Loucy (cell line): ENCODE results near the gene VAV2.

Experiments used
- H2AFZ ChIP-seq: fragments of 200-600 bp; sonication (generic); 2 replicates; pipeline ENCODE4 v1.6.0; 2016; ENCODE audit warnings: antibody characterized with exemption, mild to moderate bottlenecking, low read length, moderate library complexity
- H3F3A ChIP-seq: fragments of 200-600 bp; 2 replicates; pipeline ENCODE4 v1.6.0; 2016; ENCODE audit warnings: antibody characterized with exemption, low read depth, mild to moderate bottlenecking
- H3K27me3 ChIP-seq: fragments of 200-600 bp; sonication (generic); 2 replicates; pipeline ENCODE4 v1.6.1; 2014; ENCODE audit warnings: low read length, mild to moderate bottlenecking; ENCODE audit not compliant: insufficient read depth, poor library complexity, severe bottlenecking
- H3K36me3 ChIP-seq: fragments of 200-600 bp; sonication (generic); 2 replicates; pipeline ENCODE4 v1.6.1; 2016; ENCODE audit warnings: low read length; ENCODE audit not compliant: insufficient read depth
- H3K4me1 ChIP-seq: fragments of 200-600 bp; sonication (generic); 2 replicates; pipeline ENCODE4 v1.5.1; 2014; ENCODE audit warnings: low read length, mild to moderate bottlenecking; ENCODE audit not compliant: insufficient read depth, poor library complexity, severe bottlenecking
- H3K4me2 ChIP-seq: fragments of 200-600 bp; sonication (generic); 2 replicates; pipeline ENCODE4 v1.6.0; 2014; ENCODE audit warnings: antibody characterized with exemption, low read length, low read depth, mild to moderate bottlenecking; ENCODE audit not compliant: poor library complexity, severe bottlenecking
- H3K4me3 ChIP-seq: fragments of 200-600 bp; sonication (generic); 2 replicates; pipeline ENCODE4 v1.5.1; 2014; ENCODE audit warnings: low read length, mild to moderate bottlenecking, mixed read lengths; ENCODE audit not compliant: poor library complexity, severe bottlenecking
- H3K79me2 ChIP-seq: fragments of 200-600 bp; sonication (generic); 2 replicates; pipeline ENCODE4 v1.6.1; 2014; ENCODE audit warnings: low read length; ENCODE audit not compliant: insufficient read depth
- H3K9ac ChIP-seq: fragments of 200-600 bp; sonication (generic); 2 replicates; pipeline ENCODE4 v1.6.0; 2014; ENCODE audit warnings: mild to moderate bottlenecking, low read depth, low read length, moderate library complexity; ENCODE audit not compliant: poor library complexity, severe bottlenecking
- H3K9me2 ChIP-seq: fragments of 200-600 bp; sonication (generic); replicated peaks from 2 replicates; pipeline ENCODE4 v1.6.1; 2016; ENCODE audit warnings: low read depth, low read length, mixed read lengths
- H3K9me3 ChIP-seq: fragments of 200-600 bp; sonication (generic); 2 replicates; pipeline ENCODE4 v1.6.1; 2014; ENCODE audit warnings: mild to moderate bottlenecking, antibody characterized with exemption, low read length, low read depth; ENCODE audit not compliant: insufficient read depth
- H4K20me1 ChIP-seq: fragments of 200-600 bp; sonication (generic); 2 replicates; pipeline ENCODE4 v1.6.0; 2014; ENCODE audit warnings: antibody characterized with exemption, low read length, mild to moderate bottlenecking; ENCODE audit not compliant: insufficient read depth, poor library complexity, severe bottlenecking
- CTCF ChIP-seq: fragments of 200-600 bp; sonication (generic); conservative IDR thresholded peaks from 2 replicates; pipeline ENCODE4 v1.5.1; 2014; ENCODE audit warnings: mild to moderate bottlenecking, antibody characterized with exemption, low read length
- EZH2phosphoT487 ChIP-seq: fragments of 200-600 bp; IDR thresholded peaks from 2 replicates; pipeline ENCODE4 v1.6.1; 2018; ENCODE audit warnings: antibody characterized with exemption, mild to moderate bottlenecking, moderate library complexity, borderline replicate concordance

Gene VAV2

DNA sequence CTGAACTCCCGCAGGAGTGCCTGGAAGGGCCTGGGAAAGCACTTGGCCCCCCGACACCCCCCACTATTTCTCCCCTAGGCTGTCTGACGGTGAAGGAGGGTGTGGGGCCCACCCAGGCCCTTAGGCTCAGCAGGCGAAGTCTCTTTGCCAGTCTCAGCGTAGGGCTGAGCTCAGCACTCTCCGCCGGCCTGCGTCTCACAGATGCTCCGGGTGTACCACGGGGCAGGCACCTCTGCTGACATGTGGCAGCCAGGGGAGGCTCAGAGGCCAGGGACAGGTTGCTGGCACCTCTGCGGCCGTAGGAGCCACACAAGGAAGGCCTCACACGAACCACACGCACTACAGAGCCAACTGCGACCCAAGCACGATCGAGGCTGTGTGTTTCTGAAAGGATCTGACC is 114.2 kb downstream of the VAV2 start:
- Histone ChIP-seq H3K9me2 (no peaks in the 10 kb centered on the region), H2AFZ (no peak overlapping the region), H3K4me1 (peaks cover 6% of the 10 kb centered on the region), H3K9me3 (no peaks in the 10 kb centered on the region), H3F3A (no peaks in the 10 kb centered on the region), H3K9ac (no peak overlapping the region), H4K20me1 (peaks cover 2% of the 10 kb centered on the region), H3K79me2 (peaks cover 18% of the 10 kb centered on the region; the same call in 1 of the 2 replicates), H3K4me2 (no peak overlapping the region), H3K4me3 (no peak overlapping the region), H3K27me3 (no peaks in the 10 kb centered on the region), H3K36me3 (no peaks in the 10 kb centered on the region)
- no peak for TF ChIP-seq CTCF
- no peak for TF ChIP-seq EZH2phosphoT487

DNA sequence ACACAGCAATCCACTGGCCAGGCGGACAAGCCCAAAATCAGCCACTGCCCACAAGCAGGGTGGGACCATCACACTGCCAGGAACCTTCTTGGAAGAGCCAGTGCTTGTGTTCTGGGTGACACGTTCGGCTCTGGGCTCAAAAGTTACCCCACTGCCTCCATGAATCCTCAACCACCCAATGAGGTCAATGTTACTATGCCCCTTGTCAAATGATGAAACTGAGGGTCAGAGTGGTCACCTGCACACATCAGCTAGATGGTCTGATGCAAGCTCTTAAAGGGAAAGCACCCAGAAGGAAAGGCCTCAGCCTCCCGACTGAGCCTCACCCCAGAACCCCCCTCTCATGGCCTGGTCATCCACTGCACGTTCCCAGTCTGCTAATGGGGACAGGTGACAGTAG is 114.8 kb downstream of the VAV2 start:
- Histone ChIP-seq H3K27me3 (no peaks in the 10 kb centered on the region), H4K20me1 (peaks cover 2% of the 10 kb centered on the region), H3K4me1 (peaks cover 7% of the 10 kb centered on the region), H3K36me3 (no peaks in the 10 kb centered on the region), H3F3A (no peaks in the 10 kb centered on the region), H2AFZ (no peak overlapping the region), H3K9ac (no peak overlapping the region), H3K4me3 (no peak overlapping the region), H3K9me2 (no peaks in the 10 kb centered on the region), H3K79me2 (peaks cover 18% of the 10 kb centered on the region; the same call in 1 of the 2 replicates), H3K4me2 (no peak overlapping the region), H3K9me3 (no peaks in the 10 kb centered on the region)
- TF ChIP-seq EZH2phosphoT487 (no peak), CTCF (no peak)

GRCh38 chr9:133876836-133877235 is 115.3 kb downstream of the VAV2 start:
- no peaks in the 10 kb centered on the region for H3K9me3 ChIP-seq
- TF ChIP-seq CTCF (no peak), EZH2phosphoT487 (no peak)
- no peaks in the 10 kb centered on the region for H3K36me3 ChIP-seq
- H3K27me3 ChIP-seq = no peaks in the 10 kb centered on the region
- no peak overlapping the region for H3K9ac ChIP-seq
- no peaks in the 10 kb centered on the region for H3K9me2 ChIP-seq
- H3K79me2 ChIP-seq = peaks cover 21% of the 10 kb centered on the region; the same call in 1 of the 2 replicates
- peaks cover 7% of the 10 kb centered on the region for H3K4me1 ChIP-seq
- no peak overlapping the region for H3K4me3 ChIP-seq
- no peaks in the 10 kb centered on the region for H3F3A ChIP-seq
- H2AFZ ChIP-seq = no peak overlapping the region
- peaks cover 2% of the 10 kb centered on the region for H4K20me1 ChIP-seq
- no peak overlapping the region for H3K4me2 ChIP-seq
